DMS53 treated with DMSO at 0.1 percent for 48 hours (cell line): Measurements from ENCODE around the gene LRRC75B.
"Not testable (repeated sequence)": the region's sequence is repeated elsewhere in the genome, so short reads cannot be mapped to it uniquely, and the experiment has no call there.

Experiments
- DNase-seq: peaks from one replicate; lab custom pipeline; 2025; ENCODE audit not compliant: unreplicated experiment; lab: John Stamatoyannopoulos, UW

The LRRC75B gene

DNA sequence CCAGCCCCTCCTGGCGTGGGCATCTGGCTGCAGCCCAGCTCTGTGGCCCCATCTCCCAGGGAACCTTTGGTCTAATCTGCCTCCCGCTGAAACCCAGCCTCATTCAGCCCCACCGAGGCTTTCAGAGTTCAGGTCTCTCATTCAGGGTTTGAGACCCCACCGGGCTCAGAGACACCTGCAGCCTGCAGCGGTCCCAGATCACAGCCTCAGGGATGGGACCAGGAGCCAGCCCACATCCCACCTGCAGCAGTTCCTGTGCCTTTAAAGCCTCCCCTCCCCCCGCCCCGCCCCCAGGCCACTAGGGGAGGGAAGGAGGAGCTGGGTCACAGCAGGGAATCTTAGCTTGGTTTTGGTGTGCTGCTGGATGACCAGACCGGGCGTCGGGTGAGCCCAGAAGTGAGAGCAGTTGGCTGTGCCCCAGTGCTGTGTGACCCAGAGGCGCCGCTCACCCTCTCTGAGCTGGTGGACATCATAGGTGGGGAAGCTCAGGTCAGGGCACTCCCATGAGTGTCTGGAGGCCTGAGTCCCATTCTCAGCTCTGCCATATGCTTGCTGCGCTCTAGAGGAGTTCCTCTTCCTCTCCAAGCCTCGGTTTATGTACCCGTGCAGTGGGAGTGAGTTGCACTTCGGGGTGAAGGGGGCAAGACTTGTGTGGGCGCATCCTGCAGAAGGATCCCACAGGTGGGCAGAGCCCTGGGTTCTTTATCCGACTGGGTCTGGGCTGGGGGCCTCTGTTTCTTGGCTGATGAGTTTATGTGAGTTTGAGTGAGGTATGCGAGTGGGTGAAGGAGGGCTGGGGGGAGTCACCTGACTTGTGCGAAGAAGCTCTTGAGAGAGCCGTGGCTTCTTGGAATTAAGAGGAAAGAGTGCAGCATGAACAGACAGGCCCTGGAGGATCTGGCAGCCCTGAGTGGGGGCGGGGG, 10.2 kb upstream of the LRRC75B start, which contains the start of gene GGT1:
Gene GGT1, plus strand, starts transcription at position 347 of the 923 bp plus-strand sequence. CDS start 7,889 bp downstream, outside the sequence.
- not testable (repeated sequence) for DNase-seq

DNA sequence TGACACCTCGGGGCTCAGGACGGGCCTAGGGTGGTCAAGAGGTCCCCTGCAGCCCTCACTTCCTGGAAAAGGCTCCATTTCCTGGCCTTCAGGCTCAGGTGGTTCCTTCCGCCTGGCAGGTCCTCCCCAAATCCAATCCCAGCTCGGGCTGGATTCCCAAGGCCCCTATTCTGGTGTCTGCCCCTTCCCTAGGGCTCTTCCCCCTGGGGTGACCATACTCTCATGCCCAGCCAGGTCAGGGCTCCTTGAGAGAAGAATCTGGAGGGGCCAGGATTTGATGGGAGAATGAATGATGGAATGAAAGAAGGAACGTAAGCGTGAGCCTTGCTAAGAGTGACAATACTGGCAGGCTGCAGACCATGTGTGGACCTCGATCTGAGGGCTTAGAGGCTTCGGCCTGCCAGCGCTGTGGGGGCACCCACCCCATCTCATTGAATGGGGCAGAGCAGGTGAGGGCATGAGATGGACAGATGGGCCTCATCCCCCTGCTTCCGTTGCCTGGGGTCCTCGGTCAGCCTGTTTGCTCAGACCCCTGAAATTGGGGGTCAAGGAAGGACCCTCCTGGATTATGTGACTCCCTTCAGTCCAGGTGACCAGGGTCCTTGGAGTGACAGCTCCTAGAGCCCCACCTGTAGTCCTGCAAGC, 9.4 kb upstream of the LRRC75B start:
- not testable (repeated sequence) for DNase-seq

DNA sequence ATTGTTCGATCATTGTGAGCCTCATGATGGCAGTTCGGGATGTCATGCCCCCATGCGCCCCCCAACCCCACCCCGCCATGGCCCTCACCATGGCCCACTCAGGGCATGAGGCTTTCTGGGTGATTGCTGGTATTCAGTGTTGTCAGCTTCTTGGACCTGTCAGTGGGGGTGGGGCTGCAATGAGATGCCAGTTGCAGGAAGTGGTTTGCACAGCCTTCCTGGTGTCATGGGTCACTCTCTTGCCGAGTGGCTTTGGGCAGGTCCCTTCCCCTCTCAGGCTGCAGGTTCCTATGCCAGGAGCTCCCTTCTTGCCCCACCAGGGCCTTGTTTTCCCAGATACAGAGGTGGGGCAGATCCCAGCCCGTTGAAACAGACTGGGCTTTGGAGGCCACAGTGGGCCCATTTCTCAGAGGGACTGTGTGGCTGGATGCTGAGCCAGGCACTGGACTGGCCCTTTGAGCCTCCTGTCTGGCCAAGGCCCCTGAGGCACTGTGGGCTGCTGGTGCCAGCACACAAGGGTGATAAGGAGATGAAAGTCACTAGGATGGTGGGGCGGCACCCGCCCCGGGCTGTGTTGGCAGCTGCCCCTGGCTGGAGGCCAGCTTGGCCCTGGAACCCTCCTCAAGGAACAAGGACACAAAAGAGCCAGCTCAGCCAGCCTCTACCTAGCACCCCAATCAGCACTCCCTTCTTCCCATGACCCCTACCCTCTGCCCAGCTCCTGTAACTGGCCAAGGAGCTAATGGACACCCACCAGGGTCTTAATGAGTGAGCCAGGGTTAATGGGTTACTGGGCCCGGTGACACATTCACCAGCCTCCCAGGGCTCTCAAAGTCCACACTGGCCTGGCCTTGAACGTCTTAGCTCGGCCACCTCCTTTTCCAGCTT, 8.6 kb upstream of the LRRC75B start:
- DNase-seq = no peak

DNA sequence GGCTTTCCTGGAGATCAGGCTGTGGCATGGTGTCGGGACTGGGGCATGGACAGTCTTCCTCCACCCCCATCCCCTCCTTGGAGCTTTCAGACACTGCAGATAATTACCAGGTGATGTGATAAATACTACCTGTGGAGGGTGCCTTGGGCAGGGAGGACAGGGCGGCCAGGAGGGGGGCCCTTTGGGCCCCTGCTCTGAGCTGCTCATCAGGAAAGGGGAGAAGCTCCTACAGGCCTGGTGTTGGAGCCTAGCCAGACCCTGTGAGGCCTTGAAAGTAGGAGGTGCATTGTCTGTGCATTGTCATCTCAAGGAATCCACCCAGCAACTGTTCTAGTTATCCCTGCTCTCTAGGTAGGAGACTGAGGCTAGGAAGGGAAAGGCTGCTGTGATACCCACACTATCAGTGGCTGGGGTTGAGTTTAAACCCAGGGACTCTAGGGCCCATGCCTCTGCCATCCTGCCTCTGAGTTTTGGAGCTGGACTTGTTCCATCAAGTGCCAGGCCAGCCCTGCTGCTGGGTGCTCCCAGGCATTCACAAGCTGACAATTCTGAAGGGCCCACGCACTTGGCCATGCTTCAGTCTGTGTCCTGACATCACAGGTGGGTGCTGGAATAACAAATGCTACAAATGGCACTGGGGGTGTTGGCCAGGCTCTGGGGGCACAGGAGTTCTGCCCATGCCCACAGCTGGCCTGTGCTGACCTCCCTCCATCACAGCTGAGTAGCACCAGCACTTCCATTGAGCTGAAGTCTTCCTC, 7.3 kb upstream of the LRRC75B start:
- not testable (repeated sequence) for DNase-seq

DNA sequence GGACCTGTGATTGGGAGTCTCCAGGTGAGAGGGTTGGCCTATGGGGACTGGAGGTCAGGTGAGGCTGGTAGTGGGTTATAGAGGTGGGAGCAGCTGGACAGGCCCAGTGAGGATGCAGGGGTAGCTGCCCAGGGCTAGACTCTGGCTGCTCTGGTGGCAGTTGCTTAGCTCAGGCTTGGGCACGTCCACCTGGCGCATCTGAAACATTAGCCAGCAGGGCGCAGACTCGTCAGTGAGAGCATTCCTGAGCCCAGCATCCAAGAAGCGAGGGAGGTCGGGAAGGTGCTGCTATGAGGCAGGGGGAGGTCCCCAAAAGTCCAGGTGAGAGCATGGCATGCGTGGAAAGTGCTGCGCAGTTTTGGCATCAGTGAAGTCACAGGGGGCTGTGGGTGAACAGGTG, 6.6 kb upstream of the LRRC75B start:
- DNase-seq = no peak

DNA sequence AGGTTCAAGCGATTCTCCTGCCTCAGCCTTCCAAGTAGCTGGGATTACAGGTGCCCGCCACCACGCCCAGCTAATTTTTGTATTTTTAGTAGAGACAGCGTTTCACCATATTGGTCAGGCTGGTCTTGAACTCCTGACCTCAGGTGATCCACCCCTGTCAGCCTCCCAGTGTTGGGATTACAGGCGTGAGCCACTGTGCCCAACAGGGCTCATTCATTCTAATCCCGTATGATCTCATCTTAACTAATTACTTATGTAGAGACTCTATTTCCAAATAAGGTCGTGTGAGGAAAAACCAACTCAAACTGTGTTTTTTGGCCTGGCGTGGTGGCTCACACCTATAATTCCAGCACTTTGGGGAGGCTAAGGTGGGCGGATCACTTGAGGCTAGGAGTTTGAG, 4.2 kb upstream of the LRRC75B start:
- DNase-seq = not testable (repeated sequence)

DNA sequence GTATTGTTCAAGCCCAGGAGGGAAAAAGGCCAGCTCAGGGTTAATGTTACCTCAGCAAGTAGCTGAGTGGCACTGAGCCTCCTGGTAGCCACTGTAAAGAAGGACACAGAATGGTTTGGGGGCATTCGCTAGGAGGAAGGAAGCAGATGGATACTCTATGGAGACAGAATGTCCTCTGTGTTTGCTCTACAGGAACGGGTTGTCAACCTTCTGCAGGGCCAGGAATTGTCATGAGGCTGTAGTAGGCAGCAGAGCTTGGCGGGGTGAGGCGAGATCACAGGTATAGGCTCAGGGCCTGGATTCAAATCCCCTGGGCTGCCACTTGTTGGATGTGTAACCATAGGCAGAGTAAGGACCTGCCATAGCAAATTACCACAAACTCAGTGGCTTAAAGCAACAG, 3.0 kb upstream of the LRRC75B start:
- DNase-seq = no peak

DNA sequence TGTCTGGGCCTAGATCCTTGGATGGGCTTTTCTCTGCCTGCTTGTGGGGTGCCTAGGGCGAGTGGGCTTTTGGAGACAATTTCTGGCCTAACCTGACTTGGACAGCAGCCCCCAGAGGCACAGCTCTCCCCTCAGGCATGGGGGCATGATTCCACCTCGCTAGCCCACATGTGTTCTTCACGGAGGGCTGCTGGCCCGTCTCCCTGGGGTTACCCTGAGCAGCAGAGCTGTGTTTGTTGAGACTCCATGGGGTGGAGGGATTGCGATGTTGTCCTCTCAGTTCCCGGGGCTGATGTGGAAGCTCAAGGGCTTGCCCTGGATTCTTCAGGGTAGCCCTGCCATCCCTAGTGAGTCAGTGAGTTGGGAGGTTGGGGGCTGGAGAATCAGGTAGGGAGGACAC, 2.4 kb upstream of the LRRC75B start:
- no peak for DNase-seq

DNA sequence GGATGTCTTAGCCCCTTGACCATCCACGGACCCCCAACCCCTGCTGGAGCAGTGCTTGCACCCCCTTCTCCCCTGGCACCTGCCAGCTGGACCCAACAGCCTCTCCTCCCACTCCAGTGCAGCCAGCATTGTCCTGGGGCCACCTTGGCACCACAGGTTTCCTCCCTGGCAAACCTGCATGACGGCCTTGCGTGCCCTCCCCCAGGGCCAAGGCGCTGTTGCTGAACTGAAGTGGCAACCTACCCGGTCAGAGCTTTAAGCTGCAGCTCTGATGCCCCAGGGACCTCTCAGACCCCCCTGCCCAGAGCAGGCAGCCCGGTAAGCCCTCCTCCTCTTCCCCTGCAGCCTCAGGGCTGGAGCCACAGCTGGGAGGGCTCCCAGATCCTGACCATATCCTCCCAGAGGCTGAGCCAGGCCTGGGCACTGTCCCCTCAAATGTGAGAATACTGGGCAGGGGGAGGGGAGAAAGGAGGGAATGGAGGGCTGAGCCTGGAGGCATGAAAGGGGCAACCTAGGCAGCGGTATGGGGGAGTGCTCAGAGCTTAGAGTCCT, 1.8 kb upstream of the LRRC75B start:
- DNase-seq = no peak

DNA sequence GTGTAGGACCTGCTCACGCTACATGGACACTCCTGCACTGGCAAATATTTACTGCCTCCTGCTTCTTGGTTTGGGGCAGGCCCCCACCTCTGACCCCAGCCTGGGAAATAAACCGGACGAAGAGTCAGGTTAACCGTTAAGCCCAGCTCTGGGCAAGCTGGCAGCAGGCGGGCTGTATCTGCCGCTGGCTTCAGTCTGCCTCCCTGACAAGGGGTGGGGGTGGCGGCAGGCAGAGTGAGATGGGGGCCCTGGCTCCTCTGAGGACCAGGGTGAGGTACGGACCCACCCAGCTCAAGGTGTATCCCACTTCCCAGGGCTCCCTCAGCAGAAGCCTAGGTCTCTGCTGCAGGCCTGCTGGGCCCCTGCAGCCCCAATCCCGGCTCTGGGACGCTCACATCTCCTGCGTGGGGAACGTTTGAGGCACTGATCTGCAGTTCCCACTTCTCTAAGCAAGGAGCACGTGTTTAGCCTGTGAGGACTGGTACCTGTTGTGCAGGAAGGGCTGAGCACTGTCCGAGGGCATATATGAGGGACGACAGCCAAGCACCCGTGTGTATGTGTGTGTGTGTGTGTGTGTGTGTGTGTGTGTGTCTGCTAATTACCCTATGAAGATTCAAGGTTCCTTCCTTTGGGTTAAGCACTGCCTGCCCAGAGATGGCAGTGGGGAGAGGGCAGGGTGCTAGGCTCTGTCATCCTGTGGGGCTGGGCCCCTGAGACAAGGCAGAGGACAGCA, 1.1 kb upstream of the LRRC75B start:
- DNase-seq = no peak

DNA sequence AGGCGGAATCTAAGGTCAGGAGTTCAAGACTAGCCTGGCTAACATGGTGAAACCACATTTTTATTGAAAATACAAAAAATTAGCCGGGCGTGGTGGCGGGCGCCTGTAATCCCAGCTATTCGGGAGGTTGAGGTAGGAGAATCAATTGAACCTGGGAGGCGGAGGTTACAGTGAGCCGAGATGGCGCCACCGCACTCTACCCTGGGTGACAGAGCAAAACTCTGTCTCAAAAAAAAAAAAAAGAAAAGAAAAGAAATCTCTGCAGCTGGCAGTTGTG, 624 bp upstream of the LRRC75B start:
- not testable (repeated sequence) for DNase-seq

DNA sequence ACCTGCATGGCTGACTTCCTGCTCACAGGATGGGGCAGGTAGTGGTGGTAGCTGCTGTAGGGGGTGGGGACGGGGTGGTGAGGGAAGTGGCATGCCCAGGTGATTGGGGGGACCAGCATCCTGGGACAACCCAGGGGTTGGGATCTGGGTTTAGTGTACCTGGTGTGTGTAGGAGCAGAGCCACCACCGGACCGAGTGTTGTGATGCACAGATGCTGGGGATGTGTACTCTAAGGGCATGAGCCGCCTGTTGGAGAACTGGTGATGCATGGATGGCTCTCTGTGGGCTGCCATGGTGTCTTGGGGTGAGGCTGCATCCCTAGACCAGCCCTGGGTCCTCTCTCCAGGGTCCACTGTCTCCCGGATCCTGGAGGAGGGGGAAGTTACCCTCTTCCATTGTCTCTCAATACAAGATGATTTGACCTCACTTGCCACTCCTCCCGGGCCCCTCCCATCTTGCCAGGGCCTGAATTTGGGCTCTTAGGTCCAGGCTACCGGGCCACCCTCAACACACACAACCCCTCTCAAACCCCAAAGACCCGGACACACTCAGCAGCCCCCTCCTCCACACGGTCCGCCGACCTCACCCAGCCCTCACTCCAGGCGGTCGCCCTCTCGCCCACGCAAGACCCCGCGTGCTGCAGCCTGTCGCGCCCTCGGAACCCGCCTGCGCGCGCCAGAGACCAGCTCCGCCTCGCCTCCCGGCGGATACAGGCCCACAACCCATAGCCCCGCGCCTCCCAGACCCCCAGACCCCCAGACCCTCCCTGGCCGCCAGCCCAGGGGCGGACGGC, 619 bp downstream of the LRRC75B start:
- DNase-seq = no peak

DNA sequence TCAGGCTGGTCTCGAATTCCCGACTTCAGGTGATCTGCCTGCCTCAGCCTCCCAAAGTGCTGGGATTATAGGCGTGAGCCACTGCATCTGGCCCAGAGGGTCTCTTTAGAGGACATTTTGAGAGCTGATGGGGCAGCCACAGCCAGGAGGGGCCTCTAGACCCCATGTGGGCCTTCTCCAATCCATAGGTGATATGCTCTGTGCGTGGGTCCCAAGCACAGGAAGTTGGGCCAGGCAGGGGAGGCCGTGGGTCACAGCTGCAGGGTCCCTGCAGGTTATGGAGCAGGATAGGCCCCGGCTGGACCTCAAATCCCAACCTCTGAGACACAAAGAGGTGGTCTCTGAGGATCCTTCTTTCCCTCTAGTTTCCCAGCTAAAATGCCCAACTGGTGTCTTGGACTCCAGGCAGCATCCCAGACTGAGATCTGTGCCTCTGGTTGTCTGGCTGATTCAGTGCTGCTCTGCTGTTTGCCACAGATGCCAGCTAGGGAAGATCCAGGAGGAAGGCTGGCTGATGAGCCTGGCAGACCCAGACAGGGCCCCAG, 1.5 kb downstream of the LRRC75B start:
- no peak for DNase-seq

DNA sequence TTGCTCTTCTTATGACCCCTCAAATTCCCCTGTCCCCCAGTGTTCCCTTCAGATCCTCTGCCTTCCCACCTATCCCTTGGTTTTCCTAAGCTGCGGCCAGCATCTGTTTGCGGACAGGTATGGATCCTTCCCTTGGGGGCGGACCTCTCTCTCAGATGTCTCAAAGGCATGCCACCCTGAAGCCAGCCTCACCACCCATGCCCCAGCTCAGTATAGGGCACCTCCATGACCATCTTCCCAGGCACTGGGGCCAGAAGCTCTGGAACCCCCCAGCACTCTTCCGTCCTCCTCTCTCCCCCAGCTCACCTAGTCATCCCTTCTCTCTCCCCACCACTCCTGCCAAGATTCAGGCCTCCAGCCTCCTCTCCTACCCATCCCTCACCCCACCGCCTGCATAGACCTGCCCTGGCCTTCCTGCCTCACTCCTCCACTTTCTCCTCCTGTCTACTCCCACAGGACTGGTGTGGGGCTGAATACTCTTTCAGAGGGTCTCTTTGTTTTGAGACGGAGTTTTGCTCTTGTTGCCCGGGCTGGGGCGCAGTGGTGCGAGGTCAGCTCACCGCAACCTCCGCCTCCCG, 2.2 kb downstream of the LRRC75B start:
- no peak for DNase-seq

DNA sequence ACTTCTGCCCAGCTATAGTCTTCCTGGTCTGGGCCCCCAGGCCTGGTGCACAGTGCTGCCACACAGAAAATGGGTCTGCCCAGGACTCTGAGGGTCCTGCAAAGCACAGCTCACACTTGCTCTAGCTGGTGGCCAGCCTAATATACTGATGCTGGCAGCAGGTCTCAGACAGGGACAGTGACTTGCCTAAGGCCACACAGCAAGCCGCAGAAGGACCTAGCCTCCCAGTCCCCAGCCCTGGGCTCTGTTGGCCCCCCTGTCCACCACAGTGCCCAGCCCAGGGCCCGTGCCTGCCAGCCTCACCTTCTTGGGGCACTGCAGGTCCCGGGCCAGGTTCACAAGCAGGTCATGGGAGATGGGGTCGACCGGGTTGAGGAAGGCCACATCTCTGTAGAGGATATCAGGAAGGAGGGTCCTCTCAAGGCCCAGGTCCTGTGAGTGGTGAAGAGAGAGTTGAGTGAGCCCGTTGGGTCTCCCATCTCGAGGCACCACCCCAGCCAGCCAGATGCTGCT, 3.3 kb downstream of the LRRC75B start:
- DNase-seq = no peak

DNA sequence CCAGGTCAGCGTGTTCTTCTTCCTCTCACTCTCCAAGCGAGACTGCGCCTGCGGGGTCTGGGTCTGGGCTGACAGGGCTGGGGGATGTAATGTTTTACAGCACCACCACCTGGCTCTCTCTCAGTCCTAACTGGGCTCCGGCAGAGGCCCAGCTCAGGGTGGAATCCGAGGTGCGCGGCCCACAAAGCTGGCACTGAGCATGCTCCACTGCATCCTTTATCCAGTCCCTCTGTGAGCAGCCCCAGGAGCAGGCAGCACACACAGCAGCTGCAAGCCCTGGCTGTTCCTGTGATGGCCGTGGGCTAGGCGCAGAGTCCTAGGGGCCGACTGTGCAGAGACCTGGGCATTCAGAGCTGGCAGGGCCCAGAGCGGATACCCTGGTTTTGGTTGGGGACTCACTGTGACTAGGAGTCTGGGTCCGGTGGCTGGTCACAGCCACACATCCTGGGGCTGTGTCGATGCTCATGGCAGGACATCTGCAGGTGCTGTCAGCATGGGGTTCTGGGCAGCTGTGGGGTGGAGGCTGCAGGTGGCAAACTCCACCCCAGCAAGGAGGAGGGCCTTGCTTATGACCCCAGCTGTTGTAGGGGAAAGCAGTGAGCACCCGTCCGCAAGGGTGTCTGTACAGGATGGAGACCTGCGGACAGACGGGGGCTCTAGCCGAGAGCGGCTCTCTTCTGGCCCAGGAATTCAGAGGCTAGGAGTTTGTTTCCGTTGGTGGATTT, 4.0 kb downstream of the LRRC75B start:
- no peak for DNase-seq

DNA sequence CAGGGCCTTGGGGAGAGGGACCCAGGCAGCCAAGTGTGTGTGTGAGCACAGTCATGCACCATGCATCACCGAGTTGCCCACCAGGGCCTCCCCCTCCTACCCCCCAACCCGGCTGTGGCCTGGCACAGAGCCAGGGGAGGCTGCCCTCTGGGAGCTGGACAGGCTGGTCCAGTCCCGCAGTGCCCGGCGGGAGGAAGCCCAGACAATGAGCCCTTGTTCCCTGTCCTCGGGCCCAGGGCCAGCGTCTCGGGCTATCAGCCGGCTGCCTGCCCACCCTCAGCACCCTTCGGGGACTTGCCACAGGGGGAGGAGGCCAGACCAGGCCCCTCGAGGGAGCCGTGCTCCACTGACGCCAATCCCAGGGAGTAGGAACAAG, 4.5 kb downstream of the LRRC75B start:
- DNase-seq = no peak

DNA sequence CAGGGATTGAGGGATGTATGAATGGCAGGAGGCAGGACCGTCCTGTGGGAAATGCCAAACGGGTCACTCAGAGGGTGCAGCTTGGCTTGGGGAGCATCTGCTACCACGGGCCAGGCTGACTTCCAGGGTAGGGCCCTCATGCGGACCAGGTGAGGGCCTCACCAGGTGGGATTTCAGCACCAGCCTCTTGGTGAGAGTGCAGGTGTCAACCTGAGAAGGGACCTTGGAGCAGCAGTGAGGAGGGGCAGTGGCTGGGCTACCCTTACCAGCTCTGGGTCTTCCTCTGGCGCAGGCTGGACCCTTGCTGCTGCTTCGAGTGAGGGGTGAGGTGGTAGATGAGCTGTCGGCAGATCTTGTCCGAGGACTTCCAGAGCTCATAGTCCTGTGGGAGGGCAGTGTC, 4.9 kb downstream of the LRRC75B start:
- no peak for DNase-seq
